Activated T-helper 9 cell treated with anti-CD3 and anti-CD28 coated beads, Interleukin-2, amount 50 U/mL, for 16 hours (primary cell): Measurements from ENCODE around the gene SGK1.

Experiments
- DNase-seq: peaks from one replicate; pipeline ENCODE4 v3.0.0-alpha.2; 2020; ENCODE audit warnings: low read depth

SGK1 gene

GRCh38 chr6:134119486-134119885 is 198.4 kb downstream of the SGK1 start:
- DNase-seq, result no peak
